K562 (cell line): ENCODE data around the gene PITPNM1. TPM values are rescaled to one million over a fixed set of nuclear protein-coding genes. Genes with fewer than 3 reads are reported as not detected.

Source experiments
- EP400 ChIP-seq: fragments of 450-650 bp; IDR thresholded peaks from 2 replicates; pipeline ENCODE4 v1.6.1; 2017; ENCODE audit warnings: antibody characterized with exemption, mild to moderate bottlenecking, moderate library complexity
- GABPB1 ChIP-seq: sonication (generic); formaldehyde crosslinking; IDR thresholded peaks from 2 replicates; pipeline ENCODE4 v1.8.0; 2022; ENCODE audit warnings: mild to moderate bottlenecking, missing genetic modification reagents
- LCOR ChIP-seq: sonication (generic); formaldehyde crosslinking; IDR thresholded peaks from 2 replicates; pipeline ENCODE4 v1.8.0; 2022; ENCODE audit warnings: mild to moderate bottlenecking, missing genetic modification reagents
- NR1H2 ChIP-seq: sonication (generic); formaldehyde crosslinking; IDR thresholded peaks from 2 replicates; pipeline ENCODE4 v1.4.0; 2020; ENCODE audit warnings: mild to moderate bottlenecking, missing genetic modification reagents
- SMARCA4 ChIP-seq: fragments of 450-650 bp; IDR thresholded peaks from 2 replicates; pipeline ENCODE4 v1.6.1; 2016
- SP1 ChIP-seq: sonication (generic); formaldehyde crosslinking; IDR thresholded peaks from 2 replicates; pipeline ENCODE4 v1.8.1; 2022; ENCODE audit warnings: mild to moderate bottlenecking, missing genetic modification reagents
- TAF7 ChIP-seq: fragments of 450-650 bp; IDR thresholded peaks from 2 replicates; pipeline ENCODE4 v1.6.1; 2016; ENCODE audit warnings: missing genetic modification characterization, missing compliant biosample characterization
- YY1 ChIP-seq, 3 experiments: IDR thresholded peaks; 2 replicates each; pipeline ENCODE4 v1.6.1; 2011; ENCODE audit warnings: low read length in 2 of 3, mild to moderate bottlenecking in 2 of 3, moderate library complexity in 2 of 3, borderline replicate concordance in 1 of 3, control low read depth in 1 of 3, low read depth in 1 of 3; ENCODE audit not compliant: insufficient read depth in 3 of 3, insufficient replicate concordance in 2 of 3, control insufficient read depth in 1 of 3, insufficient read length in 1 of 3; ENCODE audit errors: extremely low read depth in 1 of 3
- ZNF436 ChIP-seq: fragments of 250-450, 450-650 bp; sonication (Bioruptor Pico); formaldehyde crosslinking; IDR thresholded peaks from 2 replicates; pipeline ENCODE4 v1.7.0; 2020; ENCODE audit warnings: mild to moderate bottlenecking
- ZNF583 ChIP-seq: fragments of 250-450 bp; sonication (Bioruptor Pico); IDR thresholded peaks from 2 replicates; pipeline ENCODE4 v1.4.0; 2020
- polyA plus RNA-seq, 8 experiments: library from polyadenylated mRNA; depleted of rRNA in 4 of 8; stranded (reverse) in 5 of 8; unstranded in 3 of 8; fragments of >200 nt; fragmentation: Nextera tagmentation in 2 of 8; fragmentation: Illumina TruSeq in 1 of 8; extraction: Ambion mirVana in 2 of 8; extraction: Trizol in 1 of 8; gene quantifications; 2 replicates each; pipeline versions ENCODE4 v1.2.1 to v1.2.3, GENCODE V29; 2011 to 2014; ENCODE audit warnings: inconsistent platforms in 1 of 8, missing spikeins in 1 of 8
- total RNA-seq, 7 experiments: library from RNA; depleted of rRNA in 6 of 7; stranded (reverse); fragments of >200 nt in 6 of 7; fragmentation: Illumina TruSeq in 2 of 7; extraction: Trizol in 2 of 7; gene quantifications; 2 replicates each; pipeline versions ENCODE4 v1.2.1 to v1.2.3, GENCODE V29; 2011 to 2021; ENCODE audit warnings: low replicate concordance in 1 of 7
- TF ChIP-seq, protein P1 (sequence below): fragments of 450-650 bp; IDR thresholded peaks from 2 replicates; pipeline ENCODE4 v1.6.1; 2017; ENCODE audit warnings: antibody characterized with exemption, mild to moderate bottlenecking
- TF ChIP-seq, protein P2 (sequence below), 2 experiments: IDR thresholded peaks; 2 replicates each; pipeline ENCODE4 v1.6.1; 2011; ENCODE audit warnings: borderline replicate concordance in 1 of 2, control low read depth in 1 of 2, low read depth in 1 of 2, low read length in 1 of 2, mild to moderate bottlenecking in 1 of 2, mixed read lengths in 1 of 2, moderate library complexity in 1 of 2; ENCODE audit not compliant: insufficient read depth in 1 of 2, insufficient read length in 1 of 2, poor library complexity in 1 of 2, severe bottlenecking in 1 of 2; ENCODE audit errors: extremely low read depth in 1 of 2
- TF ChIP-seq, protein P3 (sequence below): fragments of 250-450 bp; sonication (Bioruptor Pico); IDR thresholded peaks from 2 replicates; pipeline ENCODE4 v1.4.0; 2020

The PITPNM1 gene
- total and polyA plus RNA-seq, 9 of the 15 experiments (the other 6 are each of a cell fraction or from before 2014, with no cell fraction given) = 0.11 to 53.7 (median 16.0) TPM

DNA sequence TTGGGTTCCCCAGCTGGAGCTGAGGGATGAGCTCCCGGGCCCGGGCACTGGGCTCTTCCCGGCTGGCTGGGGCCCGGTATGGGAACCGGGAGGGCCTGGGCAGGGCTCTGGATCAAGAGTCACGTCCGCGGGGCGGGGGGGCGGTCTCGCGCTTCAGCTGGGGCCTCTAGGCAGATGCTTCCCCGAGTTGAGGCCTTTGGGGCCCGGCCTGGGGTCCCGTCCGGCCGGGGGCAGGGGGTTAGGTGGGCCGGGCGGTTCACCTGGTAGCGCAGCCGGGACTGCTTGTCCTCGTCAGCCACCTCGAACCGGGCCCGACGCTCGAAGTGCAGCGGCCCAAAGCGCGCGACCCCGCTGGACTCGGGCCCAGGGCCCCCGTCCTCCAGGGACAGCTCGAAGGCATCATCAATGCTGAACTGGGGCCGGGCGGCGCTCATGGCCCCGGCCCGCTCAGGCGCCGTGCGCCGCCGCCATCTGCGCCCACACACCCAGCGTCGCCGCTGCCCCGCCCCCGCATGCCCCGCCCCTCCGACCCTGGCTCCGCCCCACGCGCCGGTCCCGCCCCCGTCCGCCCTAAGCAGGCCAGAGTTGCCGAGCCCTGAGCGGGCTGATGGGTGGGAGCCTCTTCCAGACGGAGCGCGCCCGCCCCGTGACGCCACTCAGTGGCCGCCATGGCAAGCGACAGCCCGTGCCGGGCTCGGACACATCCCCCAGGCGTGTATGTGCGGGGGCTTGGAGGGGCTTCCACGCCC lies 36.2 kb downstream of the PITPNM1 start, which contains the start of gene TMEM134 (continued):
- TF ChIP-seq, protein P1, sequence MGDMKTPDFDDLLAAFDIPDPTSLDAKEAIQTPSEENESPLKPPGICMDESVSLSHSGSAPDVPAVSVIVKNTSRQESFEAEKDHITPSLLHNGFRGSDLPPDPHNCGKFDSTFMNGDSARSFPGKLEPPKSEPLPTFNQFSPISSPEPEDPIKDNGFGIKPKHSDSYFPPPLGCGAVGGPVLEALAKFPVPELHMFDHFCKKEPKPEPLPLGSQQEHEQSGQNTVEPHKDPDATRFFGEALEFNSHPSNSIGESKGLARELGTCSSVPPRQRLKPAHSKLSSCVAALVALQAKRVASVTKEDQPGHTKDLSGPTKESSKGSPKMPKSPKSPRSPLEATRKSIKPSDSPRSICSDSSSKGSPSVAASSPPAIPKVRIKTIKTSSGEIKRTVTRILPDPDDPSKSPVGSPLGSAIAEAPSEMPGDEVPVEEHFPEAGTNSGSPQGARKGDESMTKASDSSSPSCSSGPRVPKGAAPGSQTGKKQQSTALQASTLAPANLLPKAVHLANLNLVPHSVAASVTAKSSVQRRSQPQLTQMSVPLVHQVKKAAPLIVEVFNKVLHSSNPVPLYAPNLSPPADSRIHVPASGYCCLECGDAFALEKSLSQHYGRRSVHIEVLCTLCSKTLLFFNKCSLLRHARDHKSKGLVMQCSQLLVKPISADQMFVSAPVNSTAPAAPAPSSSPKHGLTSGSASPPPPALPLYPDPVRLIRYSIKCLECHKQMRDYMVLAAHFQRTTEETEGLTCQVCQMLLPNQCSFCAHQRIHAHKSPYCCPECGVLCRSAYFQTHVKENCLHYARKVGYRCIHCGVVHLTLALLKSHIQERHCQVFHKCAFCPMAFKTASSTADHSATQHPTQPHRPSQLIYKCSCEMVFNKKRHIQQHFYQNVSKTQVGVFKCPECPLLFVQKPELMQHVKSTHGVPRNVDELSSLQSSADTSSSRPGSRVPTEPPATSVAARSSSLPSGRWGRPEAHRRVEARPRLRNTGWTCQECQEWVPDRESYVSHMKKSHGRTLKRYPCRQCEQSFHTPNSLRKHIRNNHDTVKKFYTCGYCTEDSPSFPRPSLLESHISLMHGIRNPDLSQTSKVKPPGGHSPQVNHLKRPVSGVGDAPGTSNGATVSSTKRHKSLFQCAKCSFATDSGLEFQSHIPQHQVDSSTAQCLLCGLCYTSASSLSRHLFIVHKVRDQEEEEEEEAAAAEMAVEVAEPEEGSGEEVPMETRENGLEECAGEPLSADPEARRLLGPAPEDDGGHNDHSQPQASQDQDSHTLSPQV = 0 out of 2 replicates have a peak, but pooled peaks have one; percentile 55
- TF ChIP-seq EP400 = peak; percentile 68; the same call in 1 of the 2 replicates
- 0 out of 2 replicates have a peak, but pooled peaks have one; percentile 17 for TF ChIP-seq ZNF583
- peak; percentile 97 for TF ChIP-seq SP1 (CRISPR knock-in tag)
- peak; percentile 61; the same call in 1 of the 2 replicates for TF ChIP-seq LCOR (CRISPR knock-in tag)
- peak; percentile 78 for TF ChIP-seq GABPB1
- TF ChIP-seq SMARCA4 = no peak
- TF ChIP-seq, protein P2, sequence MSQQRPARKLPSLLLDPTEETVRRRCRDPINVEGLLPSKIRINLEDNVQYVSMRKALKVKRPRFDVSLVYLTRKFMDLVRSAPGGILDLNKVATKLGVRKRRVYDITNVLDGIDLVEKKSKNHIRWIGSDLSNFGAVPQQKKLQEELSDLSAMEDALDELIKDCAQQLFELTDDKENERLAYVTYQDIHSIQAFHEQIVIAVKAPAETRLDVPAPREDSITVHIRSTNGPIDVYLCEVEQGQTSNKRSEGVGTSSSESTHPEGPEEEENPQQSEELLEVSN (IDR thresholded peaks at IDR 0.05; ENCODE audit: borderline replicate concordance in 1 of 2, extremely low read depth in 1 of 2, insufficient read depth in 1 of 2, insufficient read length in 1 of 2, low read depth in 1 of 2, low read length in 1 of 2, poor library complexity in 1 of 2, severe bottlenecking in 1 of 2) = peak; percentile 11 to 73
- 0 out of 2 replicates have a peak, but pooled peaks have one; percentile 3 for TF ChIP-seq NR1H2 (CRISPR knock-in tag)
- TF ChIP-seq, protein P3, sequence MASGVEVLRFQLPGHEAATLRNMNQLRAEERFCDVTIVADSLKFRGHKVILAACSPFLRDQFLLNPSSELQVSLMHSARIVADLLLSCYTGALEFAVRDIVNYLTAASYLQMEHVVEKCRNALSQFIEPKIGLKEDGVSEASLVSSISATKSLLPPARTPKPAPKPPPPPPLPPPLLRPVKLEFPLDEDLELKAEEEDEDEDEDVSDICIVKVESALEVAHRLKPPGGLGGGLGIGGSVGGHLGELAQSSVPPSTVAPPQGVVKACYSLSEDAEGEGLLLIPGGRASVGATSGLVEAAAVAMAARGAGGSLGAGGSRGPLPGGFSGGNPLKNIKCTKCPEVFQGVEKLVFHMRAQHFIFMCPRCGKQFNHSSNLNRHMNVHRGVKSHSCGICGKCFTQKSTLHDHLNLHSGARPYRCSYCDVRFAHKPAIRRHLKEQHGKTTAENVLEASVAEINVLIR (CRISPR knock-in tag) = peak; percentile 66
- peak; percentile 56 to 92 (median 90) for TF ChIP-seq YY1 (IDR thresholded peaks at IDR 0.05; ENCODE audit: borderline replicate concordance in 1 of 3, control insufficient read depth in 1 of 3, extremely low read depth in 1 of 3, insufficient read depth in 3 of 3, insufficient read length in 1 of 3, insufficient replicate concordance in 2 of 3, low read depth in 1 of 3, low read length in 2 of 3)
- no peak for TF ChIP-seq ZNF436 (CRISPR knock-in tag)
- TF ChIP-seq TAF7 = 0 out of 2 replicates have a peak, but pooled peaks have one; percentile 59
